Neutrophil (primary cell): Measurements from ENCODE around the gene LRP8.

Source experiments
- H3K27ac ChIP-seq: fragments of 200-600 bp; sonication (generic); 2 replicates; pipeline ENCODE4 v1.5.1; 2016; ENCODE audit warnings: mild to moderate bottlenecking, moderate library complexity
- H3K27me3 ChIP-seq: fragments of 200-600 bp; sonication (generic); 2 replicates; pipeline ENCODE4 v1.6.0; 2016; ENCODE audit warnings: mild to moderate bottlenecking
- H3K36me3 ChIP-seq: fragments of 200-600 bp; sonication (generic); 2 replicates; pipeline ENCODE4 v1.5.1; 2017
- H3K4me1 ChIP-seq, 2 experiments: fragments of 200-600 bp in 1 of 2; sonication (generic) in 1 of 2; 1 replicate in 1 of 2; 2 replicates in 1 of 2; pipeline versions ENCODE4 v1.5.1 to v1.6.1; 2013 to 2016; ENCODE audit warnings: low read depth in 1 of 2, low read length in 1 of 2, mild to moderate bottlenecking in 1 of 2, moderate library complexity in 1 of 2; ENCODE audit not compliant: control insufficient read depth in 1 of 2, insufficient read depth in 1 of 2
- H3K4me3 ChIP-seq, 2 experiments: fragments of 200-600 bp in 1 of 2; sonication (generic) in 1 of 2; 1 replicate in 1 of 2; 2 replicates in 1 of 2; pipeline ENCODE4 v1.5.1; 2013 to 2016; ENCODE audit warnings: low read depth in 1 of 2, low read length in 1 of 2, mild to moderate bottlenecking in 1 of 2, moderate library complexity in 1 of 2
- H3K9me3 ChIP-seq: fragments of 200-600 bp; sonication (generic); 2 replicates; pipeline ENCODE4 v1.5.1; 2016
- CTCF ChIP-seq: fragments of 200-600 bp; sonication (generic); IDR thresholded peaks from 2 replicates; pipeline ENCODE4 v1.5.1; 2016; ENCODE audit warnings: antibody characterized with exemption

LRP8 gene

GRCh38 chr1:53326088-53326597 lies 1.7 kb downstream of the LRP8 start:
- Histone ChIP-seq H3K27me3 (peaks cover 31% of the 10 kb centered on the region), H3K9me3 (no peaks in the 10 kb centered on the region), H3K4me1 (peaks cover 37 to 47% of the 10 kb centered on the region in 2 experiments), H3K36me3 (no peaks in the 10 kb centered on the region), H3K27ac (no peak overlapping the region), H3K4me3 (peak overlapping the region; percentile 58 to 69)
- no peak for TF ChIP-seq CTCF

DNA sequence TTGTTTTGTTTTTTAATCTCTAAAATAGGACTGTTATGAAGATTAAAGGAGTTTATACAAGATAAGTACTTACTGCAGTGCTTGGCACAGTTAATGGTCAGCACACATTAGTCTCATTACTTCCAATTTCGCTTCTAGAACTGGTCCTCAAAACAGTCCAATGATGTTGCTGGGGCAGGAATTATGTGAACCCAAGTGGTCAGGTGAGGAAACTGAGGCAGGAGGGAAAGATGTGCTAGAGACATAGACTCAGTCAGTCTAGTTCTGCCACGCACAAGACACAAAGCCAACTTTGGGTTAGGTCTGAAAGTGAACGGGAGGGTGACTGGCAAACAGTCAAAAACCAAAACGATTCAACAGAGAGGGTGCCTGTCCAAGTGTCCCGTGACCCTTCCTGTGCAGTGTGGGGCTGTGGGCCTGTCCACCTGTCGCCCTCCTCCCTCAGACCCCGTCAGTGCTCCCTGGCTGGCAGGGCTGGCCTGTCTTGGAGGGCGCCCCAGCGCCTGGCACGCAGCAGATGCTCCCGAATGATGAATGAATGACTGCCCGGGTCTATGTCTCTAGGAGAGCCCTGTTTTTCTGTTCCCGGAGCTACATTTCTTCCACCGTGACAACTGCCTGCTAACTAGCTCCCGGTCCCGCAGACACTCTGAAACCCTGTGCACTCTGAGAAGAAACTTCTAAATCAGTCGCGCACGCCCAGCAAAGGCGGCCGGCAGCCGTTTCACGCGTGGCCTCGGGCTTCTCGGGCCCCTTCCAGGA lies 2.4 kb downstream of the LRP8 start:
- no peak for TF ChIP-seq CTCF
- Histone ChIP-seq H3K27ac (no peak overlapping the region), H3K4me1 (peaks cover 32 to 41% of the 10 kb centered on the region in 2 experiments), H3K4me3 (peak overlapping the region; percentile 58 to 69), H3K27me3 (peaks cover 31% of the 10 kb centered on the region), H3K9me3 (no peaks in the 10 kb centered on the region), H3K36me3 (no peaks in the 10 kb centered on the region)

- no peaks in the 10 kb centered on the region for H3K36me3 ChIP-seq
- peaks cover 31% of the 10 kb centered on the region for H3K27me3 ChIP-seq
- H3K9me3 ChIP-seq = no peaks in the 10 kb centered on the region
- H3K4me3 ChIP-seq = no peak overlapping the region
- no peak overlapping the region for H3K27ac ChIP-seq
- TF ChIP-seq CTCF = no peak
- H3K4me1 ChIP-seq = peaks cover 27 to 37% of the 10 kb centered on the region in 2 experiments
These were observed 3.1 kb downstream of the LRP8 start for GRCh38 chr1:53324728-53325297.

DNA sequence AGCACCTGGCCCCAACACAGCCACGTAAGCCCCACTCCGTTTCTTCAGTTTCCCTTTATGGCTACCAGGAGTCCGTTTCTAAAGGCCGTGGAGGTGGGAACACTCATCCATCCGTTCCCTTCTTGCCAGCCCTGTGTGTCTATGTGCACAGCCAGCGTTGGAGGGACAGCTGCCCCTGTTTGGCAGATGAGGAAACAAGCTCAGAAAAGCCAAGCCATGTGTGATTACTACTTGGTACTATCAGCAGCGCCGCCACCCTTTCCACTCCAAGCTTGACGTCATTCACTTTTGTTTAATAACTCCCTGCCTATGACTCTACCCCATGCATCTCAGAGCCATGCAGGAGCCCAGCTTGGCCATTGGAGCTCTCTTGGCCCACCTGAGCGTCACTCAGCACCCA lies 3.5 kb downstream of the LRP8 start:
- Histone ChIP-seq H3K4me3 (no peak overlapping the region), H3K4me1 (peaks cover 25 to 32% of the 10 kb centered on the region in 2 experiments), H3K27me3 (peaks cover 31% of the 10 kb centered on the region), H3K27ac (no peak overlapping the region), H3K36me3 (no peaks in the 10 kb centered on the region), H3K9me3 (no peaks in the 10 kb centered on the region)
- TF ChIP-seq CTCF = no peak

GRCh38 chr1:53323316-53323715 lies 4.6 kb downstream of the LRP8 start:
- H3K4me1 ChIP-seq = peaks cover 23 to 26% of the 10 kb centered on the region in 2 experiments
- no peak overlapping the region for H3K27ac ChIP-seq
- H3K4me3 ChIP-seq = no peak overlapping the region
- no peaks in the 10 kb centered on the region for H3K36me3 ChIP-seq
- no peaks in the 10 kb centered on the region for H3K9me3 ChIP-seq
- H3K27me3 ChIP-seq = peaks cover 28% of the 10 kb centered on the region
- TF ChIP-seq CTCF = no peak
